ENCODE results near the gene PRSS27. TPM values are rescaled to one million over a fixed set of nuclear protein-coding genes. Genes with fewer than 3 reads are reported as not detected.
"Not testable (repeated sequence)": the region's sequence is repeated elsewhere in the genome, so short reads cannot be mapped to it uniquely, and the experiment has no call there.

PRSS27 gene
- total RNA-seq, 1 donor from 2014 or later: 6.6 TPM

DNA sequence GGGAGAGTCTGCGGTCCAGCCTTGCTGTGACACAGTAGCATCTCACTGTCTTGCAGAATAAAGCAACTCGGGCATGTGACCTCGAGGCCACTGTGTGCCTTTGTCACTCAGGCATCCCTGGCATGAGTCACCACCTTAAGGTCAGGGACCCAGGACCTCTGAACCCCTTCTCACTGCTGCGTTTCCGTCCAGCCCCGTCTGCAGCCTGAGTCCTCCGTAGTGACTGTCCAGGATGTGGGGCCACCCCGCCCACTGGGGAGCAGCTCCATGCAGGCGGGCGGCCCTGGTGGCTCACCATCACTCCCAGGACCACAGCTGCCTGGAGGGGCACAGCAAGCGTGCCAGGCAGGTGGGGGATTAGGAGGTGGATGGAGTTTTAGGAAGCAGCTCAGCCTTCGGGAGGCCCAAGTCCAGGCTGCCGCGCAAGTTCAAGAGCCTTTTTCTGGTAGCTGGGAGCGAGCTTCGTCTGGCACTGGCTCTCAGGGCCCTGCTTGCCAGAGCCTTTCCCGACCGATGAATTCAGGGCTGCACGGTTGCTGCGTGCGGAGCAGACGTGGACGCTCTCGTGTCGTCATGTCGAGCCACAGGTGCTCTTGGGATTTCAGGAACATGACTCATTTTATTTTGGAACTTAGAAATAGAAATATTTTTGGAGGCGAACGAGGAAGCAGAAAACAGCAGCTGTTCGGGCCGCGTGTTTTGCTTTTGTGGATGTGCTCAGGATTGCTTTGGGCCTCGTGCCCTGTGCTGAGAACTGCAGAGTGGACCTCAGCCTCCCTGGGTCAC is 20.9 kb downstream of the PRSS27 start:
- Mint-ChIP-seq H3K4me3 (ENCODE audit: low read depth) (no peak overlapping the region), H3K27me3 (no peaks in the 10 kb centered on the region), H3K36me3 (ENCODE audit: insufficient read depth) (peaks cover 1% of the 10 kb centered on the region), H3K9me3 (ENCODE audit: low read depth) (no peaks in the 10 kb centered on the region), H3K27ac (no peak overlapping the region), H3K4me1 (ENCODE audit: low read depth) (no peaks in the 10 kb centered on the region)
- TF ChIP-seq, protein P1, sequence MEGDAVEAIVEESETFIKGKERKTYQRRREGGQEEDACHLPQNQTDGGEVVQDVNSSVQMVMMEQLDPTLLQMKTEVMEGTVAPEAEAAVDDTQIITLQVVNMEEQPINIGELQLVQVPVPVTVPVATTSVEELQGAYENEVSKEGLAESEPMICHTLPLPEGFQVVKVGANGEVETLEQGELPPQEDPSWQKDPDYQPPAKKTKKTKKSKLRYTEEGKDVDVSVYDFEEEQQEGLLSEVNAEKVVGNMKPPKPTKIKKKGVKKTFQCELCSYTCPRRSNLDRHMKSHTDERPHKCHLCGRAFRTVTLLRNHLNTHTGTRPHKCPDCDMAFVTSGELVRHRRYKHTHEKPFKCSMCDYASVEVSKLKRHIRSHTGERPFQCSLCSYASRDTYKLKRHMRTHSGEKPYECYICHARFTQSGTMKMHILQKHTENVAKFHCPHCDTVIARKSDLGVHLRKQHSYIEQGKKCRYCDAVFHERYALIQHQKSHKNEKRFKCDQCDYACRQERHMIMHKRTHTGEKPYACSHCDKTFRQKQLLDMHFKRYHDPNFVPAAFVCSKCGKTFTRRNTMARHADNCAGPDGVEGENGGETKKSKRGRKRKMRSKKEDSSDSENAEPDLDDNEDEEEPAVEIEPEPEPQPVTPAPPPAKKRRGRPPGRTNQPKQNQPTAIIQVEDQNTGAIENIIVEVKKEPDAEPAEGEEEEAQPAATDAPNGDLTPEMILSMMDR (IDR thresholded peaks at IDR 0.05; ENCODE audit: unreplicated experiment): no peak
- DNase-seq (ENCODE audit: low spot score, unreplicated experiment): no peak

DNA sequence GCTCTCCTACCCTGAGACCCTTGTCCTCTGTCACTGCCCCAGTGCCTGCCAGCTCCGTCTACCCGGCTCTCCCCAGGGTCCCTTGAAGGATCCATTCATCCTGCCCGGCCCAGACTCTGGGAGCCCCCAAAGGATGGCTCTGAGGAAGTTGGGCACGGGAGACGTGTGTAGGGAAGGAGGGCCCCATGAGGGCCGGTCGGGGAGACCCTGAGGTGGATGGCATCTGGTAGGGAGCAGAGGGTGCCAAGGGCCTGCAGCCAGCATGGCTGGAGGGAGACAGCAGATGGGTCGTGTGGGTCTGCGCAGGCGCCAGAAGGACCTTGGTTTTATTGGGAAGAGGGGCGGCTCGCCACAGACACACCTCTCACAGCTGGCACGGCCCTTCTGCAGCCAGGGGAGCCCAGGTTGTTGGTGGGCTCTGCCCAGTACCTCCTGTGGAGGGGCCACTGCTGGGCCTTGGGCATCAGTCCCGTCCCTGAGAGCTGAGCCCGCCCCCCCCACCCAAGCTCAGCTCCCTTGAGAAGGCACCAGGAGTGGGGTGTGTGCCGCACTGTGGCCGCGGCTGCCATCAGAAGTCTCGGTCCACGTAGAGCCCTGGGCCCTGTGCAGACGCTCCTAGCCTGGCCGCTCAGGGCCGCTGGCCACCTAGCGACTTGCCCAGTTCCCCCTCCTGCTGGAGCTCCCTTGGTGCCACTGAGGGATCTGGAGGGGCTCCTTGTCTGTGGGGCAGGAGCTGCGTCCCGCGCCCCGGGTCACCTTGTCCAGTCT is 21.7 kb downstream of the PRSS27 start:
- no peak for DNase-seq (ENCODE audit: low spot score, unreplicated experiment)
- Mint-ChIP-seq H3K4me1 (ENCODE audit: low read depth) (no peaks in the 10 kb centered on the region), H3K36me3 (ENCODE audit: insufficient read depth) (peaks cover 1% of the 10 kb centered on the region), H3K4me3 (ENCODE audit: low read depth) (no peak overlapping the region), H3K27ac (no peak overlapping the region), H3K9me3 (ENCODE audit: low read depth) (no peaks in the 10 kb centered on the region), H3K27me3 (no peaks in the 10 kb centered on the region)
- TF ChIP-seq, protein P1 (IDR thresholded peaks at IDR 0.05; ENCODE audit: unreplicated experiment): no peak

DNA sequence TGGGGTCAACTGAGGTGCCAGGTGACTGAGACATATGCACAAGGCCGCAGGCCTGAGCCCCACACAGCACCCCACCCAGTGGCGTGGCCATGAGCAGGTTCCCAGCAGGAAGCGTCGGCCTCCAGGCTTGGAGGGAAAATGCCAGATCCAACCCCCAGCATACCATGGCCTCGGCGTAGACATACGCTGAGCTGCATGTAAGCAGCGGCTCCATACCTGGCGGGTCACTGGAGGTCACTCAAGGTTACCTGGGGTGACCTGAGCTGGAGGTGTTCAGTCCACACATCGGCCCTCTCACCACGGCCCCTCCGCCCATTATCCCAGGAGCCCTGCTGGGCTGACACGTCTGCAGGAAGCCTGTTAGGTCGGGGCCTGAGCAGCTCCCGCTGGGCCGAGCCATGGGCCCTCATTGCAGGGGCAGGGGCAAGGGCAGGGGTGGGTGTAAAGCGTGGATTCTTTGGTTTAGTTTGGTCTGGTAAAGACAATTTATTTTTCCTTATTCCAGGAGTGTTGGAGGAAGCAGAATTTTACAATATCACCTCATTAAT is 22.5 kb downstream of the PRSS27 start:
- Mint-ChIP-seq H3K4me1 (ENCODE audit: low read depth) (no peaks in the 10 kb centered on the region), H3K4me3 (ENCODE audit: low read depth) (no peak overlapping the region), H3K27ac (no peak overlapping the region), H3K9me3 (ENCODE audit: low read depth) (no peaks in the 10 kb centered on the region), H3K36me3 (ENCODE audit: insufficient read depth) (peaks cover 1% of the 10 kb centered on the region), H3K27me3 (no peaks in the 10 kb centered on the region)
- no peak for DNase-seq (ENCODE audit: low spot score, unreplicated experiment)
- TF ChIP-seq, protein P1 (IDR thresholded peaks at IDR 0.05; ENCODE audit: unreplicated experiment): no peak

DNA sequence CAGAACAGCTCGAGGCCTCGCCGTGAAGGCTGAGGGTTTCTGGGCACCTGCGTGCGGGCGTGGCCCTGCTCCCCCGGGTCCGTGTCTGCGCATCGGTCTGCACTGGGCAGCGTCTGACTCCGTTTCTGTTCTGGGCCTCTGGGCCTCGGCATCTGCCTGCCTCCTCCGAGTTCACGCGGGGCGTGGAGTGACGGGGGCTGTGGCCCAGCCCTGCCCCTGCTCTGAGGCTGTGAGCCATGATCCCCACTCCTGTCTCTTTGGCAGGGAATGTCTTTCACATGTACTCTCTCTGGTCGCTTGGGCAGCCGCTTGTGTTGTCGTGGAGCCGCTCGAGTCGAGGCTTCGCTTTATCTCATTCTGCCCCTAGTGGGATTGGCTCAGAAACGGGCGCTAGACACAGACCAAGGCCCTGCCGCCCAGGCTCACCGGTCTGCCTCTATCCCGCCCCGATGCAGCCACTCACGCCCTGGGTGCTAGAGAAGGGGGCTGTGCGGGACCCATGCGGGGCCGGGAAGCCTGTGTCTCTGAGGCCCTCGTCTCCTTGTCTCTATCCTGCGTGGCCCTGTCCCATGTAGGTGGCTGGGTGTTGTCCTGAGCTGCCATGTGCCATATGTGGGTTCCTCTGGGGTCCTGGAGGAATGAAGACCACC is 23.3 kb downstream of the PRSS27 start:
- H3K4me3 Mint-ChIP-seq (ENCODE audit: low read depth); H3K9me3 Mint-ChIP-seq (ENCODE audit: low read depth); H3K4me1 Mint-ChIP-seq (ENCODE audit: low read depth); H3K36me3 Mint-ChIP-seq (ENCODE audit: insufficient read depth); DNase-seq (ENCODE audit: low spot score, unreplicated experiment); H3K27ac Mint-ChIP-seq; H3K27me3 Mint-ChIP-seq: not testable (repeated sequence)

DNA sequence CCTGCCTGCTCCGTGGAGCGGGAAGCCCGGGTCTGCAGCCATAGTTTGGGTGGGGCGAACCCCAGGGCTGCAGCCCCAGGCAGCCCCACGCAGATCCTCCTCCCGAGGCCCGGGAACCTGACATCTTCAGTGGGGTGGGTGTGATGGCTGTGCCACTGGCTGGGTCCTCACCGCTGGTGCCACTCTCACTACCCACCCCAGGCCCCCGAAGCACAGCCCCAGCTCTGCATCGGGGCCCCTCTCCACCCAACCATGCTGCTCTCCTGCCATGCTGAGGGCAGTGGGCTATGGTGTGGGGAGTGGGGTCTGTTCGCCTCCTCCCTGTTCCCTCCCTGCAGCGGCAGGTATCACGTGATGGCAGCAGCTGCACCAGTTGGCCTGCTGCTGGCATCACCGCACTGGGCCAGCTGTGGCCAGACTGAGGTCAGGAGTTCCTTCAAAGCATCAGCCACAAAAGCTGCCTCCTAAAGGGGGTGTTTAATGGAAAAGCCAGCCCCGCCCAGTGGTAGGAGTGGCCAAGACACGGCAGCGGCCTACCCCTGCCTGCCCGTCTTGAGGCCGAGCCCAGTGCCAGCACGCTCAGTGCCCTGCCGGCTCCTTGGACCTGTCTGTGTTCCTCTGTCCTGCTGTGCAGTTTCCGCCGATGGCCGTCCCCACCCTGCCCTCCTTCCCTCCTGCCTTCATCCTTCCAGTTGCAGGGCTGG is 26.9 kb downstream of the PRSS27 start:
- no peak overlapping the region for H3K27ac Mint-ChIP-seq
- no peaks in the 10 kb centered on the region for H3K27me3 Mint-ChIP-seq
- H3K36me3 Mint-ChIP-seq (ENCODE audit: insufficient read depth): peaks cover 1% of the 10 kb centered on the region
- DNase-seq (ENCODE audit: low spot score, unreplicated experiment): no peak
- TF ChIP-seq, protein P1 (IDR thresholded peaks at IDR 0.05; ENCODE audit: unreplicated experiment): no peak
- H3K9me3 Mint-ChIP-seq (ENCODE audit: low read depth): no peaks in the 10 kb centered on the region
- no peak overlapping the region for H3K4me3 Mint-ChIP-seq (ENCODE audit: low read depth)
- no peaks in the 10 kb centered on the region for H3K4me1 Mint-ChIP-seq (ENCODE audit: low read depth)

All from progenitor cell of endocrine pancreas (in vitro differentiated cells).